Naive B cell (primary cell): ENCODE results near the gene ARHGAP10. TPM values are rescaled to one million over a fixed set of nuclear protein-coding genes. Genes with fewer than 3 reads are reported as not detected.

ENCODE experiments used
- ATAC-seq, 2 donors: fragments of 150-1000 bp; cut with Tn5 transposase; 2 replicates each; pipeline ENCODE4 v1.10.0; 2021; ENCODE audit warnings: low read depth in 2 of 2, mild to moderate bottlenecking in 2 of 2, moderate library complexity in 2 of 2
- DNase-seq: peaks from one replicate; pipeline ENCODE4 v3.0.0; 2022
- H3K27ac Mint-ChIP-seq, 6 donors: one replicate each; pipeline ENCODE4 v1.8.0; 2020 to 2022; ENCODE audit warnings: mild to moderate bottlenecking in 6 of 6, mixed read lengths in 6 of 6, moderate library complexity in 5 of 6, inconsistent platforms in 2 of 6
- H3K27me3 Mint-ChIP-seq, 3 donors: one replicate each; pipeline ENCODE4 v1.8.0; 2021 to 2022; ENCODE audit warnings: mixed read lengths in 3 of 3, mild to moderate bottlenecking in 1 of 3
- H3K36me3 Mint-ChIP-seq, 2 donors: one replicate each; pipeline ENCODE4 v1.8.0; 2020 to 2022; ENCODE audit warnings: mixed read lengths in 2 of 2, inconsistent platforms in 1 of 2, mild to moderate bottlenecking in 1 of 2
- H3K4me1 Mint-ChIP-seq, 3 donors: one replicate each; pipeline ENCODE4 v1.8.0; 2020 to 2022; ENCODE audit warnings: mixed read lengths in 3 of 3, inconsistent platforms in 1 of 3, mild to moderate bottlenecking in 1 of 3, moderate library complexity in 1 of 3
- H3K4me3 Mint-ChIP-seq, 8 donors: one replicate each; pipeline ENCODE4 v1.8.0; 2020 to 2022; ENCODE audit warnings: mild to moderate bottlenecking in 8 of 8, mixed read lengths in 8 of 8, moderate library complexity in 8 of 8, inconsistent platforms in 2 of 8
- H3K9me3 Mint-ChIP-seq, 7 donors: one replicate each; pipeline ENCODE4 v1.8.0; 2020 to 2022; ENCODE audit warnings: mixed read lengths in 7 of 7, mild to moderate bottlenecking in 5 of 7, inconsistent platforms in 2 of 7, moderate library complexity in 1 of 7
- polyA plus RNA-seq, 6 donors: library from polyadenylated mRNA; unstranded; fragments of 300-500 nt; fragmentation: Illumina TruSeq; gene quantifications; one replicate each; pipeline ENCODE4 v1.2.3, GENCODE V29; 2021; ENCODE audit warnings: low read depth in 6 of 6

ARHGAP10 gene
- polyA plus RNA-seq, 6 donors from 2014 or later, result 0.26 TPM; not detected in 5

- ATAC-seq, result no peak
- DNase-seq, result no peak
- H3K4me3 Mint-ChIP-seq, result peak overlapping the region in 5 of 8 donors; percentile 14 to 91 (median 61)
- peak overlapping the region in 1 of 6 donors; percentile 81 for H3K27ac Mint-ChIP-seq
- H3K4me1 Mint-ChIP-seq, result peaks cover 43 to 44% (median 43%) of the 10 kb centered on the region in 3 donors
- H3K27me3 Mint-ChIP-seq, result peaks cover 0 to 5% (median 0%) of the 10 kb centered on the region in 3 donors
- no peaks in the 10 kb centered on the region for H3K36me3 Mint-ChIP-seq
- H3K9me3 Mint-ChIP-seq, result no peaks in the 10 kb centered on the region
Measured at GRCh38 chr4:148061141-148061481, 329.2 kb downstream of the ARHGAP10 start.

GRCh38 chr4:148061795-148062194, 329.9 kb downstream of the ARHGAP10 start:
- peak overlapping the region in 1 of 6 donors; percentile 88 for H3K27ac Mint-ChIP-seq
- no peaks in the 10 kb centered on the region for H3K36me3 Mint-ChIP-seq
- peaks cover 39 to 42% (median 40%) of the 10 kb centered on the region in 3 donors for H3K4me1 Mint-ChIP-seq
- H3K4me3 Mint-ChIP-seq, result peak overlapping the region in 1 of 8 donors; percentile 1
- peaks cover 0 to 5% (median 0%) of the 10 kb centered on the region in 3 donors for H3K27me3 Mint-ChIP-seq
- DNase-seq, result no peak
- ATAC-seq, result no peak
- no peaks in the 10 kb centered on the region for H3K9me3 Mint-ChIP-seq

GRCh38 chr4:148062301-148062950, 330.5 kb downstream of the ARHGAP10 start:
- ATAC-seq (no peak), DNase-seq (no peak)
- H3K36me3 Mint-ChIP-seq, result no peaks in the 10 kb centered on the region
- H3K4me1 Mint-ChIP-seq, result peaks cover 33 to 35% (median 33%) of the 10 kb centered on the region in 3 donors
- H3K4me3 Mint-ChIP-seq, result no peak overlapping the region
- no peaks in the 10 kb centered on the region for H3K9me3 Mint-ChIP-seq
- peak overlapping the region in 1 of 6 donors; percentile 30 for H3K27ac Mint-ChIP-seq
- H3K27me3 Mint-ChIP-seq, result peaks cover 0 to 5% (median 0%) of the 10 kb centered on the region in 3 donors

GRCh38 chr4:148064451-148064850, 332.6 kb downstream of the ARHGAP10 start:
- ATAC-seq (no peak), DNase-seq (no peak)
- peaks cover 0 to 5% (median 0%) of the 10 kb centered on the region in 3 donors for H3K27me3 Mint-ChIP-seq
- H3K4me1 Mint-ChIP-seq, result peaks cover 16 to 21% (median 18%) of the 10 kb centered on the region in 3 donors
- no peaks in the 10 kb centered on the region for H3K36me3 Mint-ChIP-seq
- H3K4me3 Mint-ChIP-seq, result no peak overlapping the region
- no peaks in the 10 kb centered on the region for H3K9me3 Mint-ChIP-seq
- no peak overlapping the region for H3K27ac Mint-ChIP-seq

GRCh38 chr4:148065075-148065474, 333.2 kb downstream of the ARHGAP10 start:
- no peak overlapping the region for H3K4me3 Mint-ChIP-seq
- peaks cover 13 to 18% (median 13%) of the 10 kb centered on the region in 3 donors for H3K4me1 Mint-ChIP-seq
- no peak for DNase-seq
- no peaks in the 10 kb centered on the region for H3K9me3 Mint-ChIP-seq
- ATAC-seq, result no peak
- no peaks in the 10 kb centered on the region for H3K27me3 Mint-ChIP-seq
- H3K36me3 Mint-ChIP-seq, result no peaks in the 10 kb centered on the region
- no peak overlapping the region for H3K27ac Mint-ChIP-seq

- H3K27ac Mint-ChIP-seq, result no peak overlapping the region
- ATAC-seq, result no peak
Measured at GRCh38 chr4:148067301-148067916, 335.5 kb downstream of the ARHGAP10 start.

GRCh38 chr4:148068065-148068911, 336.4 kb downstream of the ARHGAP10 start:
- H3K4me1 Mint-ChIP-seq, result no peaks in the 10 kb centered on the region
- H3K27me3 Mint-ChIP-seq, result no peaks in the 10 kb centered on the region
- H3K4me3 Mint-ChIP-seq, result no peak overlapping the region
- peak overlapping the region in 1 of 6 donors; percentile 51 for H3K27ac Mint-ChIP-seq
- ATAC-seq (no peak), DNase-seq (no peak)
- peaks cover 0 to 8% (median 0%) of the 10 kb centered on the region in 7 donors for H3K9me3 Mint-ChIP-seq
- peaks cover 0 to under 1% of the 10 kb centered on the region in 2 donors for H3K36me3 Mint-ChIP-seq

More at GRCh38 chr4:148067301-148067916, 335.5 kb downstream of the ARHGAP10 start:
- no peak overlapping the region for H3K4me3 Mint-ChIP-seq
- peaks cover 0 to 3% (median 0%) of the 10 kb centered on the region in 7 donors for H3K9me3 Mint-ChIP-seq
- DNase-seq, result no peak
- H3K4me1 Mint-ChIP-seq, result no peaks in the 10 kb centered on the region
- no peaks in the 10 kb centered on the region for H3K36me3 Mint-ChIP-seq
- H3K27me3 Mint-ChIP-seq, result no peaks in the 10 kb centered on the region

- no peaks in the 10 kb centered on the region for H3K27me3 Mint-ChIP-seq
- peaks cover 5 to 10% of the 10 kb centered on the region in 2 donors for H3K36me3 Mint-ChIP-seq
- no peak for ATAC-seq
- no peak for DNase-seq
- no peak overlapping the region for H3K4me3 Mint-ChIP-seq
- H3K27ac Mint-ChIP-seq, result no peak overlapping the region
- H3K4me1 Mint-ChIP-seq, result no peaks in the 10 kb centered on the region
- H3K9me3 Mint-ChIP-seq, result peaks cover 1 to 17% (median 6%) of the 10 kb centered on the region in 7 donors
Measured at GRCh38 chr4:148069086-148069894, 337.4 kb downstream of the ARHGAP10 start.

- H3K4me1 Mint-ChIP-seq, result no peaks in the 10 kb centered on the region
- peaks cover 10 to 16% of the 10 kb centered on the region in 2 donors for H3K36me3 Mint-ChIP-seq
Measured at GRCh38 chr4:148069895-148070178, 337.9 kb downstream of the ARHGAP10 start.

GRCh38 chr4:148071009-148071408, 339.1 kb downstream of the ARHGAP10 start:
- peaks cover 18 to 27% of the 10 kb centered on the region in 2 donors for H3K36me3 Mint-ChIP-seq
- H3K4me3 Mint-ChIP-seq, result no peak overlapping the region
- peaks cover 11 to 30% (median 23%) of the 10 kb centered on the region in 7 donors for H3K9me3 Mint-ChIP-seq
- no peak for DNase-seq
- no peak overlapping the region for H3K27ac Mint-ChIP-seq
- H3K27me3 Mint-ChIP-seq, result no peaks in the 10 kb centered on the region
- H3K4me1 Mint-ChIP-seq, result no peaks in the 10 kb centered on the region
- no peak for ATAC-seq

More at GRCh38 chr4:148069895-148070178, 337.9 kb downstream of the ARHGAP10 start:
- ATAC-seq (no peak), DNase-seq (no peak)
- no peak overlapping the region for H3K27ac Mint-ChIP-seq
- no peaks in the 10 kb centered on the region for H3K27me3 Mint-ChIP-seq
- H3K9me3 Mint-ChIP-seq, result peaks cover 4 to 20% (median 11%) of the 10 kb centered on the region in 7 donors
- H3K4me3 Mint-ChIP-seq, result no peak overlapping the region

- Mint-ChIP-seq H3K4me3 (no peak overlapping the region), H3K27ac (no peak overlapping the region), H3K4me1 (no peaks in the 10 kb centered on the region), H3K9me3 (peaks cover 12 to 42% (median 29%) of the 10 kb centered on the region in 7 donors), H3K36me3 (peaks cover 29 to 33% of the 10 kb centered on the region in 2 donors), H3K27me3 (no peaks in the 10 kb centered on the region)
- DNase-seq (no peak), ATAC-seq (no peak)
Measured at GRCh38 chr4:148072789-148073188, 340.9 kb downstream of the ARHGAP10 start.

- ATAC-seq, result no peak
- Mint-ChIP-seq H3K4me3 (no peak overlapping the region), H3K27ac (no peak overlapping the region), H3K4me1 (no peaks in the 10 kb centered on the region), H3K27me3 (no peaks in the 10 kb centered on the region), H3K9me3 (peaks cover 14 to 47% (median 31%) of the 10 kb centered on the region in 7 donors), H3K36me3 (peaks cover 33 to 35% of the 10 kb centered on the region in 2 donors)
- no peak for DNase-seq
Measured at GRCh38 chr4:148073349-148073748, 341.5 kb downstream of the ARHGAP10 start.

GRCh38 chr4:148074462-148074861, 342.6 kb downstream of the ARHGAP10 start:
- H3K36me3 Mint-ChIP-seq, result peaks cover 37 to 43% of the 10 kb centered on the region in 2 donors
- H3K4me1 Mint-ChIP-seq, result no peaks in the 10 kb centered on the region
- DNase-seq, result no peak
- ATAC-seq, result no peak
- H3K27me3 Mint-ChIP-seq, result no peaks in the 10 kb centered on the region
- H3K27ac Mint-ChIP-seq, result peak overlapping the region in 2 of 6 donors; percentile 12 to 24
- H3K9me3 Mint-ChIP-seq, result peaks cover 14 to 47% (median 31%) of the 10 kb centered on the region in 7 donors
- H3K4me3 Mint-ChIP-seq, result no peak overlapping the region
